Transverse colon (tissue), 4 donors: Measurements from ENCODE around the gene CILP2.

Experiments
- CTCF ChIP-seq, 5 experiments: fragments of 200-600 bp in 3 of 5; fragments of 450-650 bp in 2 of 5; sonication (generic) in 3 of 5; IDR thresholded peaks; 1 replicate in 2 of 5; 2 replicates in 3 of 5; pipeline ENCODE4 v1.5.1; 2016 to 2017; ENCODE audit warnings: antibody characterized with exemption in 5 of 5, inconsistent platforms in 3 of 5, mild to moderate bottlenecking in 2 of 5, moderate library complexity in 1 of 5
- EP300 ChIP-seq: sonication (generic); formaldehyde crosslinking; IDR thresholded peaks from one replicate; pipeline ENCODE4 v1.6.1; 2017; ENCODE audit warnings: antibody characterized with exemption, low read depth
- POLR2AphosphoS5 ChIP-seq, 3 donors: sonication (generic); formaldehyde crosslinking; IDR thresholded peaks; one replicate each; pipeline ENCODE4 v1.6.1; 2016; ENCODE audit warnings: antibody characterized with exemption in 3 of 3

DNA sequence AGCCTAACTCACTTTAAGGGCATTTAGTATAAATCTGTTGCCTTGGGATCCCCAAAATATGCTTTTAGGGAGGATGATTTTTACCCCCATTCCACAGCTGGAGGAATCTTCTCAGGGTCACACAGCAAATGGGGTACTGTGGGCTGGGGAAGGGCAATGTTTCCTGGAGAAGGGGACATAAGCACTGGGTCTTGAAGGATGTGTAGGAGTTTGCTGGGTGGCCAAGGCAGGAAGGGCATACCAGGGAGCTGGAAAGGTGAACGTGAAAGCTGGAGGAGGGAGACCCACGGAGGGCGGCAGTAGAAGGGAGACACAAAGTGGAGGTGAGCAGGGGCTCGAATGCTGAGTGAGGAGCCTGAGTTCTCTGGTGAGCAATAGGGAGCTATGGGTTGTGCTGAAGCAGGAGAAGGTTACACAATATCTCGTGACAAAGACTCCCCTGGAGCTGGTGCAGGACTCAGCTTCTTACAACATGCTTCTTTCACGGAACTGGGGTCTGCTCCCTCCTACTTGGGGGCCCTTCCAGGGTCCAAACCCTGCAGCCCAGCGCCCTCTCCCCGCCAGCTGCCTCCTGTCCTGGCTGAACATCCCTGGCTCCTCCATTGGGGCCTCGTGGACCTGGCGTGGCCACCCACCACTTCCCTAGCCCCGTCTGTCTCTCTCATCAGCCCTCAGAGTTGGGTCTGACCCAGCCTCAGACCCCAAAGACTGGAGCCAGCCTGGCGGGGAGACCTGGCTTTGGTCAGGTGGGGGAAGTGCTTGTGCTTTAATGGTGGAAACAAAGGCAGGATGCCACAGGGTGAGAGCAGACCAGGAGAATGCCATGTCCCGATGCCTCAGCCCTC, 11.1 kb downstream of the CILP2 start:
- TF ChIP-seq EP300 (no peak), CTCF (IDR thresholded peaks at IDR 0.05) (no peak), POLR2AphosphoS5 (IDR thresholded peaks at IDR 0.05) (no peak)
